ENCODE data around the gene MYCN.
"Not testable (repeated sequence)": the region's sequence is repeated elsewhere in the genome, so short reads cannot be mapped to it uniquely, and the experiment has no call there.

Gene MYCN

GRCh38 chr2:15912203-15912602 lies 28.1 kb upstream of the MYCN start:
- Histone ChIP-seq H3K27me3 (ENCODE audit: low read length) (no peaks in the 10 kb centered on the region), H3K9ac (ENCODE audit: low read length) (no peak overlapping the region), H3K36me3 (ENCODE audit: low read length) (no peaks in the 10 kb centered on the region), H3F3A (ENCODE audit: insufficient read depth) (no peaks in the 10 kb centered on the region), H3K4me3 (ENCODE audit: insufficient read depth, low read length, poor library complexity, severe bottlenecking) (no peak overlapping the region), H3K79me2 (ENCODE audit: insufficient read depth, low read length) (no peaks in the 10 kb centered on the region), H2AFZ (ENCODE audit: low read depth, low read length, severe bottlenecking) (no peak overlapping the region), H3K4me2 (ENCODE audit: low read depth, low read length, poor library complexity, severe bottlenecking) (no peak overlapping the region), H3K27ac (ENCODE audit: low read depth, low read length) (no peak overlapping the region), H4K20me1 (ENCODE audit: low read depth, low read length) (no peaks in the 10 kb centered on the region), H3K9me2 (replicated peaks; ENCODE audit: insufficient read depth, low read length) (no peaks in the 10 kb centered on the region), H3K9me3 (ENCODE audit: insufficient read depth, low read length) (no peaks in the 10 kb centered on the region)
- TF ChIP-seq, protein P1, sequence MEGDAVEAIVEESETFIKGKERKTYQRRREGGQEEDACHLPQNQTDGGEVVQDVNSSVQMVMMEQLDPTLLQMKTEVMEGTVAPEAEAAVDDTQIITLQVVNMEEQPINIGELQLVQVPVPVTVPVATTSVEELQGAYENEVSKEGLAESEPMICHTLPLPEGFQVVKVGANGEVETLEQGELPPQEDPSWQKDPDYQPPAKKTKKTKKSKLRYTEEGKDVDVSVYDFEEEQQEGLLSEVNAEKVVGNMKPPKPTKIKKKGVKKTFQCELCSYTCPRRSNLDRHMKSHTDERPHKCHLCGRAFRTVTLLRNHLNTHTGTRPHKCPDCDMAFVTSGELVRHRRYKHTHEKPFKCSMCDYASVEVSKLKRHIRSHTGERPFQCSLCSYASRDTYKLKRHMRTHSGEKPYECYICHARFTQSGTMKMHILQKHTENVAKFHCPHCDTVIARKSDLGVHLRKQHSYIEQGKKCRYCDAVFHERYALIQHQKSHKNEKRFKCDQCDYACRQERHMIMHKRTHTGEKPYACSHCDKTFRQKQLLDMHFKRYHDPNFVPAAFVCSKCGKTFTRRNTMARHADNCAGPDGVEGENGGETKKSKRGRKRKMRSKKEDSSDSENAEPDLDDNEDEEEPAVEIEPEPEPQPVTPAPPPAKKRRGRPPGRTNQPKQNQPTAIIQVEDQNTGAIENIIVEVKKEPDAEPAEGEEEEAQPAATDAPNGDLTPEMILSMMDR (IDR thresholded peaks at IDR 0.05; ENCODE audit: insufficient read depth, low read length, poor library complexity, severe bottlenecking) = no peak
- no peak for TF ChIP-seq EZH2phosphoT487 (conservative IDR thresholded peaks at IDR 0.05; ENCODE audit: low read length)

DNA sequence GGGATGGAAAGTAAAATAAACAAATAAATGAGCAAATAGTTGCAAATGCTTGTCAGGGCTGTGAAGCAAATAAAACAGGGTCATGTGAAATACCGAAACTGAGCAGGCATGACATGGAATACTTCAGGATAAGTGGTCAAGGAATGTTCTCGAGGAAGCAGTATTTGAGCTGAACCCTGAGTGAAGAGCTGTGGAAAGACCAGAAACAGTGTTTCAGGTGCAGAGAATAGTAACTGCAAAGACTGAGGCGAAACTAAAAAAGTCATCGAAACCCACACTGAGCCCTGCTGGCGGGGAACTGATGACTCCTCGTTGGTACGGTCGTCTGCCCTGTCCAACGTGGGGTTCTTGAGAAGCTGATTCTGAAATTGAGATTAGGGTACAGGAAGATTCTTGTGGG lies 27.2 kb upstream of the MYCN start:
- Histone ChIP-seq H3K79me2 (ENCODE audit: insufficient read depth, low read length) (no peaks in the 10 kb centered on the region), H3K9me3 (ENCODE audit: insufficient read depth, low read length) (no peaks in the 10 kb centered on the region), H3F3A (ENCODE audit: insufficient read depth) (no peaks in the 10 kb centered on the region), H3K9ac (ENCODE audit: low read length) (no peak overlapping the region), H3K36me3 (ENCODE audit: low read length) (no peaks in the 10 kb centered on the region), H3K27me3 (ENCODE audit: low read length) (no peaks in the 10 kb centered on the region), H4K20me1 (ENCODE audit: low read depth, low read length) (no peaks in the 10 kb centered on the region), H3K27ac (ENCODE audit: low read depth, low read length) (no peak overlapping the region), H3K9me2 (replicated peaks; ENCODE audit: insufficient read depth, low read length) (no peaks in the 10 kb centered on the region), H2AFZ (ENCODE audit: low read depth, low read length, severe bottlenecking) (no peak overlapping the region), H3K4me3 (ENCODE audit: insufficient read depth, low read length, poor library complexity, severe bottlenecking) (no peak overlapping the region), H3K4me2 (ENCODE audit: low read depth, low read length, poor library complexity, severe bottlenecking) (no peak overlapping the region)
- TF ChIP-seq, protein P1 (IDR thresholded peaks at IDR 0.05; ENCODE audit: insufficient read depth, low read length, poor library complexity, severe bottlenecking) = no peak
- no peak for TF ChIP-seq EZH2phosphoT487 (conservative IDR thresholded peaks at IDR 0.05; ENCODE audit: low read length)

DNA sequence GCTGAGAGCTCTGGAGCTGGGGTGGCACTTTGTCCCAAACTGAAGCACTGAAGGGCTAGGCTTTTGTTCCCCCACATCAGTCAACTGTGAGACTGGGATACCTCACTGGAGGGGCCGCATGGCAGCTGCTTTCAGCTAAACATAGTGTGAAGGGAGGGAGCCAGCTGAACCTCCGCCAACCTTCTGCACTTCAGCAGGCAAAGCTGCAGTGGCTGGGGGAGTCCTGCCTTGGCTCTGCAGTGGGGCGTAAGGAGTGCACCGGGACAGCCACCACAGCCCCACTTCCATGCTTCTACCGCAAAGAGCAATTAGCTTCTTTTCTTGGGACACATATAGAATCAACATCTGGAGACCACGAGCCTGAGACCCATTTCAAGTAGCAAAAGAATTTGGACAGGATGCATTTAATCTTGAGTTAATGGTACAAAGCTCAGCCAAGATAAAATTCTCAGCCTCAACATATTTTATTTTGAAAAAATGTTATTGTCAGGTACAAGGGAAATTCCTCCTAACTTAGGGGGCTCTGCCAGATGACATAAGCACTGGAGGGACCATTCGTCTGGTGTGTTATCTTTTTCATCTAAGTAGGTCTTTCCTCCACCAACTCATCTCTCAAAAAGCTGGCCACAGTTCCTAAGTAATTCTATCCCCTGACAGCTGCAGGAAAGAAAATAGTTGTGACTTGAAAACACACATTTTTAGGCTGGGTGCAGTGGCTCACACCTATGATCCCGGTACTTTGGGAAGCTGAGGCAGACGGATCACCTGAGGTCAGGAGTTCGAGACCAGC lies 25.6 kb upstream of the MYCN start:
- no peaks in the 10 kb centered on the region for H3K36me3 ChIP-seq (ENCODE audit: low read length)
- H3K4me3 ChIP-seq (ENCODE audit: insufficient read depth, low read length, poor library complexity, severe bottlenecking) = no peak overlapping the region
- H3K9me2 ChIP-seq (replicated peaks; ENCODE audit: insufficient read depth, low read length) = no peaks in the 10 kb centered on the region
- no peaks in the 10 kb centered on the region for H3F3A ChIP-seq (ENCODE audit: insufficient read depth)
- H3K27me3 ChIP-seq (ENCODE audit: low read length) = 0 out of 2 replicates have a peak, but pooled peaks cover 3% of the 10 kb centered on the region
- H3K79me2 ChIP-seq (ENCODE audit: insufficient read depth, low read length) = no peaks in the 10 kb centered on the region
- no peaks in the 10 kb centered on the region for H3K9me3 ChIP-seq (ENCODE audit: insufficient read depth, low read length)
- no peak overlapping the region for H2AFZ ChIP-seq (ENCODE audit: low read depth, low read length, severe bottlenecking)
- no peak overlapping the region for H3K27ac ChIP-seq (ENCODE audit: low read depth, low read length)
- no peak overlapping the region for H3K9ac ChIP-seq (ENCODE audit: low read length)
- H3K4me2 ChIP-seq (ENCODE audit: low read depth, low read length, poor library complexity, severe bottlenecking) = no peak overlapping the region
- no peak for TF ChIP-seq EZH2phosphoT487 (conservative IDR thresholded peaks at IDR 0.05; ENCODE audit: low read length)
- TF ChIP-seq, protein P1 (IDR thresholded peaks at IDR 0.05; ENCODE audit: insufficient read depth, low read length, poor library complexity, severe bottlenecking) = no peak
- no peaks in the 10 kb centered on the region for H4K20me1 ChIP-seq (ENCODE audit: low read depth, low read length)

GRCh38 chr2:15915546-15915945 lies 24.8 kb upstream of the MYCN start:
- not testable (repeated sequence) for H3F3A ChIP-seq (ENCODE audit: insufficient read depth); H2AFZ ChIP-seq (ENCODE audit: low read depth, low read length, severe bottlenecking); H3K9me2 ChIP-seq (replicated peaks; ENCODE audit: insufficient read depth, low read length); H3K9ac ChIP-seq (ENCODE audit: low read length); H3K4me2 ChIP-seq (ENCODE audit: low read depth, low read length, poor library complexity, severe bottlenecking); H3K79me2 ChIP-seq (ENCODE audit: insufficient read depth, low read length); H3K4me3 ChIP-seq (ENCODE audit: insufficient read depth, low read length, poor library complexity, severe bottlenecking); H3K36me3 ChIP-seq (ENCODE audit: low read length); H3K27me3 ChIP-seq (ENCODE audit: low read length); H3K9me3 ChIP-seq (ENCODE audit: insufficient read depth, low read length); H3K27ac ChIP-seq (ENCODE audit: low read depth, low read length); H4K20me1 ChIP-seq (ENCODE audit: low read depth, low read length)
